ENCODE data around the gene JARID2.

The JARID2 gene

GRCh38 chr6:15361197-15361596 is 115.3 kb downstream of the JARID2 start:
- DNase-seq = no peak

DNA sequence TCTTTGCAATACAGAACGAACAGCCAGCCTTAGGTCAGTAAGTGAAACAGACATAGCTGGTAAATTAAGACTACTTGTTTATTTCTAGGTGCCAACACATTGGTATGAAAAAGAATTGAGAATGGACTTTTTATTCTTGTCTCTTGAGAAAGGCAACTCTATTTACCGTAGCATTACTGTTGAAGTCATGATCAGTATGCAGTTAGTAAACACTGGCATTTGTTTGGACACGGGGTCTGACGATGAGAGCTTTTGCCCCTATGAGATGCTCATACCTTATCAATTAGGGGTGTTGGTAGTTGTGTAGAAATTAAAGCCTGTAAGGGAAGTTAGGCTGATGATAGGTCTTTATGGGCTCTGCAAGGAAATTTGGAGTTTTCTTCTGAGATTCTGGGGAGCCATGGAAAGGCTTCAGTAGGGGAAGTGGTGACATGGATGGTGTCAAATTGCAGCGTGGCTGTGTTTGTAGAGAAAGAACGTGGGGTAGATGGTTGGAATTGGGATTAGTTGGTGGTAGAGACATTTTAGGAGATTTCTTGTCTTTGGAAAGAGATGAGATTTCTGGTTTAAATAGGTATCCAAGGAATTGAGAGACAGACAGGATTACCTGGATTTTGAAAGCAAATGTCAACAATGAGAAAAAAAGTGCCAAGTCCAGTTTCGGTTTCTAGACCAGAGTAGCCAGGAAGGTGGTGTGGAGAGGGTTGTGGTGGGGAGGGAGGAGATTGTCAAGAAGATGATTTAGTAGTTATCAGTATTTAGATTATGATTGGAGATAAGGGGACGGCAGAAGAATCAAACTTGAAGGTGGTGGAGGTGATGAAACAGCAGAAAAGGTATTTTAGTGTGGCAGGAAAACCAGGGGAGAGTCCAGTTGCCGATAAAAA is 116.6 kb downstream of the JARID2 start:
- no peak for DNase-seq

- DNase-seq = no peak
Observed at GRCh38 chr6:15363164-15363522, 117.3 kb downstream of the JARID2 start.

GRCh38 chr6:15363523-15364400 is 117.9 kb downstream of the JARID2 start:
- no peak for DNase-seq

DNA sequence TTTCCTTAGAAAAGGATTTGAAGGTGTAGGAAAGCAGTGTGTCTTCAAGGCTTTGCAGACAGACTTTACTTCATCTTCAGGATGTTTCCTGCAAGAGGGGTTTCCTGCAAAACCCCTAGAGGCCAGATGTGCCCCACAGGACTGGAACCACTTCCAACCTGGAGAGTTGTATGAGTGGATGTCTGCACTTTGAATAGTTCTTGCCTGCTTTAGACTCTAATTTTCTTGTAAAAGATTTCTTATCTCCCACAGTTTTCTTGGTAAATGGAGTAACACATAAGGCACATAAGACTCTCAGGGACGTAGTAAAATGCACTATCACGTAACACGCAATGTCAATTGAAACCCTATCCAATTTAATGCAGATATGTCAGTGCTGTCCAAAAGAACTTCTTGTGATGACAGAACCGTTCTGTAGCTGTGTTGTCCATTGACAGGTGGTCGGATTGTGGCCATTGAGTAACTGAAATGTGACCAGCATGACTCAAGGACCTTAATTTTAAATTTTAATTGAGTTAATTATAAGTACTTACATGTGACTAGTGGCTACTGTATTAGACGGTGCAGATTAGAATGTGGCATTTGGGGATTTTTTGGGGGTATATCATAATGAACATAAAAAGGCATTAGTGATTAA is 118.7 kb downstream of the JARID2 start:
- no peak for DNase-seq

DNA sequence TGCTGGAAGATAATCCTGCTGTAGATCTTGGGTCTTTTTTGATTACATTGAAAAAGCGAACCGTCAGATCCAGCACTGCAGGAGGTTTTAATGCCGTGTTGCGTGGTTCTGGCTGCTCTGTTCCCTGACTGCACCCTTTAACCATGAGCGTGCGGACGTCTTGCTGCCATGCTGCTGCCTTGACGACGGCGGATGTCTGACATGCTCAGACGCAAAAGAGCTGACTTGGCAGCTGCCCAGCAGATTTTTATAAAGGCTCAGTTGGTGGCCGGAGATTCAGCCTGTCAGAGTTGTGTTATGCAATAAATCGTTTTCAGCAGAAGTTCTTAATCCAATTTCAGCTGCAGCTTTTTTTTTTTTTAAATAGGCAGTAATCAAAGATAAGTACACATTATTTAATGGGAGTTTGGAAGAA is 119.4 kb downstream of the JARID2 start:
- DNase-seq = no peak

GRCh38 chr6:15366003-15366535 is 120.2 kb downstream of the JARID2 start:
- DNase-seq = no peak

DNA sequence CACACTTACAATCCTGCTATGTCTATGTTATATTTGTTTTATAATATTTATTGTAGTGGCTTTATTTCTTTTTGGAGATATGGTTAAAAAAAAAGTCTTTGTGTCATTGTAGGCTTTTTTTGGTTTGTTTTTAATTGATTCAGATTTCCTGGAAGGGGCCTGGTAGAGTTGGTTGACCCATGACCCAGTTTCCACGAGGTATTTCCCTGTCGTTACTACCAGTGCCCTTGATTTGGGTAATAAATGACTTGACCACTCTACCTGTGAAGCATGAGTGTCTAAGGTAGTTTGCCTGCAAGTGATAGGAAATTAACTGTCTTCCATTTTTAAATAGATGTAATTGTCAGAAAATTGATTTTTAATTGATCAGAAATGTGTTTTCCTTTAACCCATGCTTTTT is 121.0 kb downstream of the JARID2 start:
- no peak for DNase-seq

GRCh38 chr6:15368186-15368585 is 122.3 kb downstream of the JARID2 start:
- DNase-seq = no peak

- DNase-seq = no peak
Observed at GRCh38 chr6:15368873-15369272, 123.0 kb downstream of the JARID2 start.

- no peak for DNase-seq
Observed at GRCh38 chr6:15369838-15370237, 124.0 kb downstream of the JARID2 start.

DNA sequence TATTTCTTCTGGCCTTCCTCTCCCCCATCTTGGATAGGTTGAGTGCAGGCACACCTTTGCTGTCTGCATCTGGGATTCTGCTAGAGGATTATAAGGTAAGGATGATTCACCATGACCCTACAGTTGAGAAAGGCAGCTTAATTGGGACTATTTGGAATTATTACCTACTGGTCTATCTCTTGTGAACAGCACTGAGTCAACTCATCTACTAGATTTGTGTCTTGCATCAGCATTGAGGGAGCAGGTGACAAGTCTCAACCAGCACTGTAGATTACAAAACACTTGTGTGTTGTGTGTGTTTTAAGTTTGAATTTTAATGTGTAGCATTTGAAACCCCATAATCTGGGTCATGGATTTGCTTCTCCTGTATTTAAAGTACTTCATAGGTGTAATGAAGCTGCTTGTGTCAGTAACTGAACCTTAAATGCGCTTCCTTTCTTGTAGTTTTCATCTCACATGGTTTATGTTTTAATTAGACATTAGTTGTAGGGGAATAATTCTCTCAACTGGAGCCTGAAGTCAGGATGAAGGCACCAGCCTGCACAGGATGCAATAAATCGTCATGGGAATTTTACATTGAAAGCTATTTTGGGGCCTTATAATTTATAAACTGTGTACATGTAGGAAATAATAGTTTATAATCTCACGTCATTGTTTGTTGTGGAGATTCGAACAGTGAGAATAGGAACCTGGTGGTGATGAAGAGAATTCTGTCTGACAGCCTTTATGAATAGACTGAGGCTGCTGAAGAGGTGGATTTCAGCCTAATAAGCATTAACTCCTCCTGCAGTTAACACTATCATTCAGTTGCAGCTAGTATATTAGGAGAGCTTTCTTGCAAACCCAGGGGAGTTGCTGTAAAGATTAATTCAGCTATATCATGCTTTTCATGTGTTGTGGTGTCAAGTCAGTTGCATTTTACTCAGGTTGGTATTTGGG is 125.1 kb downstream of the JARID2 start:
- no peak for DNase-seq

GRCh38 chr6:15372932-15373331 is 127.1 kb downstream of the JARID2 start:
- no peak for DNase-seq

GRCh38 chr6:15374119-15374518 is 128.2 kb downstream of the JARID2 start:
- no peak for DNase-seq

DNA sequence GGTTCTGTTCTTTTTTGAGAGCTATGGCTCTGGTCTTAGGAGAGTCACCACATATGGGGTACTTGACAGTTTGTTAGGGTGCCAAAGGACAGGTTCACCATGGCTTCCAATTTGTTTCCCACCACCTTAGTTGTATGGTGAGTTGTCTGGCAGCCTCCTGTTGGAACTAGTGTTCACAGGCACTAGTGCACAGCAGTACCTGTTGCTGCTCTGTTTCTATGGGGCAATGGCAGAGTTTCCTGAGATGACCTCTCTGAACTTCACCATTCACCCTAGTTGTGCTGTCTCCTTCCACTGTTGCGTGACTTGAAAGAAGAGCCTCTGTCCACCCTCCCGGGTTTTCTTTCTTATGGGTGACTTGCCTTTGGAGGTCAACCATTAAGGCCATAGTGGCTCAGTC is 129.1 kb downstream of the JARID2 start:
- DNase-seq = no peak

DNA sequence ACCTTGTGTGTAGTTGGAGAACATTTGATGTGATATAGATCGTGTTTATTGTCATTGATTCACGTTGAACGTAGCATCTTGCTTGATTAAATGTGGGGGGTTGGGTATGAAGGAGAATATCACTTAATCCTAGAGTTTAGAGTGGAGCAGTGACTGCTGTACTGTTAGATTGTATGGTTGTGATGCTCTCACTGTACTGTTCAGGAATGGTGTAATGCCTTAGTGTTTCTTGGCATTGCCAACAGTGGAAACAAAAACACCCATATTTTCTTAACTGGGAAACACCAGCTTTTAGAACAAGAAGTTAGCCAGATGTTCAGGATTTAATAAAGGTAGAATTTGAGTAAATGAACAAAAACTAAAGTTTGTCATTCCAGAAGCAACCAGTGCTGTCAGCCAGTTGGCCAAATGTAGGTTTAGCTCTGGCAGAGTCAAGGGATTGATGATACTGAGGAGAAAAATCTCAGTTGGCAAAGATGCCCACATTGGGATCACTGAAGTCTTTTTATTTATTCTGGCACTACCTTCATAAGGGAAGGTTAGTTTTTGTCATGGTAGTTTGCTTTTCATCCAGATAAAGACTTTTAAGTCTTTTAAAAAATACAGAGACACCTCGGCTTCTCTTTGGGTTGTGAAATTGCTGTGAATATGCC is 129.9 kb downstream of the JARID2 start:
- no peak for DNase-seq

- DNase-seq = no peak
Observed at GRCh38 chr6:15376900-15377487, 131.1 kb downstream of the JARID2 start.

- DNase-seq = no peak
Observed at GRCh38 chr6:15378272-15378671, 132.4 kb downstream of the JARID2 start.

DNA sequence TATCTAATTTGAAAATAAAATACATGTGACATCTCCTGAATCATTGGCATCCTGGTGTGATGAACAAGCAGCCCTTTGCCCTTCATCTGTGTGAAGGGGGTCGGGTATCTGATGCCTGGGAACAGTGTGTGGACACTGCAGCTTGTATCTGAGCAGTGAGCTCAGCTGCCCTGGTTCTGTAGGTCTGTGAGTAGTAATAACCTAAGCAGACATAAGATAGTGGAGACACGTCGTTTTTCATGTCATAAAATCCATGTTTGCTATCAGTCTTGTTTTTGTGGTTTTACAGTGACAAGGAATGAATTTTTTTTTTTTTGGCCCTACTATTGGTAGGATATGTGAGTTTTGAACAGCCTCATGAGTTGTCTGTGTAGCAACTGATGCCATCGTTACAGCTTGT is 133.0 kb downstream of the JARID2 start:
- no peak for DNase-seq

DNA sequence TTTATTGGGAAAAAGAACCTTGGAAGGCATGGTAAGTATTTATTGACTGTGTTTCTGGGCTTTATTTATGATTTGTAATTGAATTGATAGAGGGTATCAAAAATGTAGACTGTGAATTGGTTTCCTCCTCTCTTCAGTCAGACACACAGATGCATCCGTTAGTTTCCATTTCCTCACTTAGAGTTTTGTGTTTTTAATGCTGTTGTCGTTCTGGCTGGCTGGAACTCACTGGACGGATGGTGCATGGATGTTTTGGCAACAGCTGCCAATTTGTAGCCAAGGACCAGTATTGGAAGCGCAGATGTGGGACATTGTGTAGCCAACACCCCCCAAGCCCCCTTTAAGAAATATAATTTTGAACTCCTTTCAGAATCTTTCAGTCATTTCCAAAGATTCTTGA is 134.5 kb downstream of the JARID2 start:
- no peak for DNase-seq

- DNase-seq = no peak
Observed at GRCh38 chr6:15382089-15382488, 136.2 kb downstream of the JARID2 start.

Measured in GDM1 (cell line).